OCI-LY1 (cell line): ENCODE results near the gene EOLA1.
A peak's percentile ranks its signal among the peaks of the same experiment; 100 is the strongest.
"Not testable (repeated sequence)": the region's sequence is repeated elsewhere in the genome, so short reads cannot be mapped to it uniquely, and the experiment has no call there.

Experiments used
- H2AFZ ChIP-seq: fragments of 200-600 bp; sonication (generic), shearing (Covaris generic); 2 replicates; pipeline ENCODE4 v1.6.0; 2014; ENCODE audit warnings: antibody characterized with exemption, mild to moderate bottlenecking, low read length
- H3F3A ChIP-seq: fragments of 200-600 bp; sonication (generic), shearing (Covaris generic); 2 replicates; pipeline ENCODE4 v1.6.0; 2014; ENCODE audit warnings: mild to moderate bottlenecking, antibody characterized with exemption, low read length, moderate library complexity; ENCODE audit not compliant: insufficient read depth
- H3K27ac ChIP-seq: fragments of 200-600 bp; sonication (generic); 2 replicates; pipeline ENCODE4 v1.5.1; 2014; ENCODE audit warnings: low read length, mixed run types, mild to moderate bottlenecking, low read depth; ENCODE audit not compliant: poor library complexity, severe bottlenecking
- H3K27me3 ChIP-seq: fragments of 200-600 bp; sonication (generic); 2 replicates; pipeline ENCODE4 v1.6.0; 2014; ENCODE audit warnings: antibody characterized with exemption, mild to moderate bottlenecking, low read length, moderate library complexity; ENCODE audit not compliant: insufficient read depth
- H3K36me3 ChIP-seq: fragments of 200-600 bp; sonication (generic); 2 replicates; pipeline ENCODE4 v1.6.1; 2014; ENCODE audit warnings: mild to moderate bottlenecking, antibody characterized with exemption, low read length, moderate library complexity, mixed read lengths; ENCODE audit not compliant: insufficient read depth
- H3K4me1 ChIP-seq: fragments of 200-600 bp; sonication (generic); 2 replicates; pipeline ENCODE4 v1.5.1; 2014; ENCODE audit warnings: mild to moderate bottlenecking, low read length, moderate library complexity; ENCODE audit not compliant: insufficient read depth, severe bottlenecking
- H3K4me2 ChIP-seq: fragments of 200-600 bp; sonication (generic), shearing (Covaris generic); 2 replicates; pipeline ENCODE4 v1.6.1; 2014; ENCODE audit warnings: low read length
- H3K4me3 ChIP-seq: fragments of 200-600 bp; sonication (generic); 2 replicates; pipeline ENCODE4 v1.5.1; 2014; ENCODE audit warnings: low read length, low read depth, mild to moderate bottlenecking, mixed read lengths; ENCODE audit not compliant: poor library complexity, severe bottlenecking
- H3K79me2 ChIP-seq: fragments of 200-600 bp; shearing (Covaris generic); 2 replicates; pipeline ENCODE4 v1.6.1; 2016; ENCODE audit warnings: mixed run types, low read length, mixed read lengths; ENCODE audit not compliant: insufficient read depth
- H3K9ac ChIP-seq: fragments of 200-600 bp; sonication (generic), shearing (Covaris generic); 2 replicates; pipeline ENCODE4 v1.6.1; 2014; ENCODE audit warnings: mild to moderate bottlenecking, low read length, mixed read lengths
- H3K9me2 ChIP-seq: fragments of 200-600 bp; sonication (generic), shearing (Covaris generic); 2 replicates; pipeline ENCODE4 v1.6.1; 2014; ENCODE audit warnings: low read depth, mild to moderate bottlenecking, low read length, mixed read lengths
- H3K9me3 ChIP-seq: fragments of 200-600 bp; shearing (Covaris generic); 2 replicates; pipeline ENCODE4 v1.6.1; 2014; ENCODE audit warnings: low read length, mixed read lengths
- H4K20me1 ChIP-seq: fragments of 200-600 bp; sonication (generic), shearing (Covaris generic); 2 replicates; pipeline ENCODE4 v1.6.0; 2016; ENCODE audit warnings: mild to moderate bottlenecking, low read length; ENCODE audit not compliant: insufficient read depth
- CTCF ChIP-seq: fragments of 200-600 bp; sonication (generic), shearing (Covaris generic); IDR thresholded peaks from 2 replicates; pipeline ENCODE4 v1.5.1; 2017; ENCODE audit warnings: mild to moderate bottlenecking, antibody characterized with exemption, low read length, moderate library complexity, mixed read lengths
- EZH2 ChIP-seq: fragments of 200-600 bp; sonication (generic), shearing (Covaris generic); IDR thresholded peaks from 2 replicates; pipeline ENCODE4 v1.8.0; 2017; ENCODE audit warnings: borderline replicate concordance, mixed run types, mild to moderate bottlenecking, antibody characterized with exemption, low read length, moderate library complexity, mixed read lengths

EOLA1 gene

GRCh38 chrX:149518236-149518635 lies 22.6 kb upstream of the EOLA1 start:
- no peaks in the 10 kb centered on the region for H3K79me2 ChIP-seq
- no peak overlapping the region for H3K9ac ChIP-seq
- TF ChIP-seq EZH2, result no peak
- no peaks in the 10 kb centered on the region for H3K9me2 ChIP-seq
- H4K20me1 ChIP-seq, result no peaks in the 10 kb centered on the region
- H3F3A ChIP-seq, result no peaks in the 10 kb centered on the region
- H2AFZ ChIP-seq, result no peak overlapping the region
- H3K4me1 ChIP-seq, result no peaks in the 10 kb centered on the region
- no peaks in the 10 kb centered on the region for H3K36me3 ChIP-seq
- H3K9me3 ChIP-seq, result no peaks in the 10 kb centered on the region
- no peak overlapping the region for H3K4me3 ChIP-seq
- H3K27ac ChIP-seq, result no peak overlapping the region
- H3K27me3 ChIP-seq, result no peaks in the 10 kb centered on the region
- H3K4me2 ChIP-seq, result no peak overlapping the region

- not testable (repeated sequence) for H3K4me1 ChIP-seq, H3K9ac ChIP-seq, H3F3A ChIP-seq, H3K79me2 ChIP-seq, H3K36me3 ChIP-seq, H2AFZ ChIP-seq, H3K4me3 ChIP-seq, H4K20me1 ChIP-seq, H3K27me3 ChIP-seq, H3K27ac ChIP-seq, H3K4me2 ChIP-seq, H3K9me3 ChIP-seq, H3K9me2 ChIP-seq
Measured at GRCh38 chrX:149520636-149521277, 20.1 kb upstream of the EOLA1 start.

GRCh38 chrX:149521438-149521837 lies 19.4 kb upstream of the EOLA1 start:
- H4K20me1 ChIP-seq, result no peaks in the 10 kb centered on the region
- H3K27ac ChIP-seq, result no peak overlapping the region
- H3K9me2 ChIP-seq, result no peaks in the 10 kb centered on the region
- H3K4me2 ChIP-seq, result no peak overlapping the region
- no peak overlapping the region for H3K9ac ChIP-seq
- H3K4me3 ChIP-seq, result no peak overlapping the region
- no peaks in the 10 kb centered on the region for H3K27me3 ChIP-seq
- TF ChIP-seq EZH2 (no peak), CTCF (no peak)
- H3K9me3 ChIP-seq, result no peaks in the 10 kb centered on the region
- H3K4me1 ChIP-seq, result peaks cover 15% of the 10 kb centered on the region
- H3F3A ChIP-seq, result no peaks in the 10 kb centered on the region
- H3K36me3 ChIP-seq, result no peaks in the 10 kb centered on the region
- no peaks in the 10 kb centered on the region for H3K79me2 ChIP-seq
- H2AFZ ChIP-seq, result no peak overlapping the region

- no peaks in the 10 kb centered on the region for H3K36me3 ChIP-seq
- H3F3A ChIP-seq, result no peaks in the 10 kb centered on the region
- H3K4me3 ChIP-seq, result no peak overlapping the region
- peaks cover 16% of the 10 kb centered on the region for H3K4me1 ChIP-seq
- H3K9me2 ChIP-seq, result no peaks in the 10 kb centered on the region
- TF ChIP-seq EZH2 (no peak), CTCF (no peak)
- no peak overlapping the region for H3K9ac ChIP-seq
- H3K9me3 ChIP-seq, result no peaks in the 10 kb centered on the region
- H3K4me2 ChIP-seq, result no peak overlapping the region
- no peaks in the 10 kb centered on the region for H3K79me2 ChIP-seq
- H3K27ac ChIP-seq, result no peak overlapping the region
- no peaks in the 10 kb centered on the region for H3K27me3 ChIP-seq
- no peak overlapping the region for H2AFZ ChIP-seq
- no peaks in the 10 kb centered on the region for H4K20me1 ChIP-seq
Measured at GRCh38 chrX:149522916-149523315, 17.9 kb upstream of the EOLA1 start.

GRCh38 chrX:149525389-149525788 lies 15.4 kb upstream of the EOLA1 start:
- H3K27me3 ChIP-seq, result not testable (repeated sequence)

GRCh38 chrX:149525903-149526302 lies 14.9 kb upstream of the EOLA1 start:
- not testable (repeated sequence) for H3K36me3 ChIP-seq, H3K4me3 ChIP-seq, H2AFZ ChIP-seq, H3K9ac ChIP-seq, H3K9me3 ChIP-seq, H3K27me3 ChIP-seq, H3F3A ChIP-seq, H4K20me1 ChIP-seq, H3K9me2 ChIP-seq, H3K79me2 ChIP-seq
- Histone ChIP-seq H3K4me1 (peaks cover 16% of the 10 kb centered on the region), H3K4me2 (peak overlapping the region; percentile 23; the same call in 1 of the 2 replicates), H3K27ac (peak overlapping the region; percentile 51)

More at GRCh38 chrX:149525389-149525788, 15.4 kb upstream of the EOLA1 start:
- not testable (repeated sequence) for H3F3A ChIP-seq, H3K36me3 ChIP-seq, H3K4me3 ChIP-seq, H4K20me1 ChIP-seq, H3K79me2 ChIP-seq, H2AFZ ChIP-seq, H3K9me2 ChIP-seq, H3K9ac ChIP-seq, H3K9me3 ChIP-seq
- peaks cover 16% of the 10 kb centered on the region for H3K4me1 ChIP-seq
- H3K27ac ChIP-seq, result peak overlapping the region; percentile 51
- peak overlapping the region; percentile 23; the same call in 1 of the 2 replicates for H3K4me2 ChIP-seq
